Keratinocyte (primary cell): ENCODE measurements around the gene AP3D1. TPM values are rescaled to one million over a fixed set of nuclear protein-coding genes. Genes with fewer than 3 reads are reported as not detected.

Source experiments
- DNase-seq: peaks from one replicate; pipeline ENCODE4 v3.0.0-alpha.2; 2011; ENCODE audit warnings: low read depth, missing footprints, low spot score
- FAIRE-seq: peaks from 2 replicates; lab custom pipeline; 2011; peaks lifted over from hg19 to GRCh38; lab: Jason Lieb, UNC
- H2AFZ ChIP-seq: 2 replicates; pipeline ENCODE4 v1.6.0; 2012; ENCODE audit warnings: low read length, control low read depth, inconsistent platforms; ENCODE audit not compliant: control insufficient read depth
- H3K27ac ChIP-seq: 2 replicates; pipeline ENCODE4 v1.5.1; 2011; ENCODE audit warnings: low read length; ENCODE audit not compliant: control insufficient read depth, insufficient read depth
- H3K27me3 ChIP-seq: 3 replicates; pipeline ENCODE4 v1.6.0; 2011; ENCODE audit warnings: low read length; ENCODE audit not compliant: control insufficient read depth, insufficient read depth; ENCODE audit errors: extremely low read depth
- H3K36me3 ChIP-seq, 2 experiments: 2 replicates in 1 of 2; 3 replicates in 1 of 2; pipeline ENCODE4 v1.5.1; 2011; ENCODE audit warnings: low read length in 2 of 2, mild to moderate bottlenecking in 1 of 2; ENCODE audit not compliant: control insufficient read depth in 2 of 2, insufficient read depth in 2 of 2; ENCODE audit errors: extremely low read depth in 1 of 2
- H3K4me1 ChIP-seq: 3 replicates; pipeline ENCODE4 v1.5.1; 2011; ENCODE audit warnings: low read length; ENCODE audit not compliant: control insufficient read depth, insufficient read depth; ENCODE audit errors: extremely low read depth
- H3K4me2 ChIP-seq: 3 replicates; pipeline ENCODE4 v1.6.0; 2011; ENCODE audit warnings: low read depth, low read length; ENCODE audit not compliant: control insufficient read depth, insufficient read depth; ENCODE audit errors: extremely low read depth
- H3K4me3 ChIP-seq, 3 experiments: fragments of 200-600 bp in 1 of 3; sonication (generic) in 1 of 3; 2 replicates in 2 of 3; 3 replicates in 1 of 3; pipeline ENCODE4 v1.5.1; 2011 to 2016; ENCODE audit warnings: low read length in 3 of 3, mild to moderate bottlenecking in 3 of 3, control low read depth in 2 of 3, inconsistent platforms in 1 of 3, low read depth in 1 of 3, mixed read lengths in 1 of 3, mixed run types in 1 of 3, moderate library complexity in 1 of 3; ENCODE audit not compliant: control insufficient read depth in 2 of 3, insufficient read depth in 2 of 3; ENCODE audit errors: extremely low read depth in 1 of 3
- H3K79me2 ChIP-seq: 2 replicates; pipeline ENCODE4 v1.6.0; 2012; ENCODE audit warnings: low read length; ENCODE audit not compliant: control insufficient read depth, insufficient read depth
- H3K9ac ChIP-seq: 3 replicates; pipeline ENCODE4 v1.6.0; 2011; ENCODE audit warnings: low read length; ENCODE audit not compliant: control insufficient read depth, insufficient read depth; ENCODE audit errors: extremely low read depth
- H3K9me1 ChIP-seq: 3 replicates; pipeline ENCODE4 v1.6.0; 2011; ENCODE audit warnings: low read length; ENCODE audit not compliant: control insufficient read depth, insufficient read depth; ENCODE audit errors: extremely low read depth
- H3K9me3 ChIP-seq: 2 replicates; pipeline ENCODE4 v1.5.1; 2012; ENCODE audit warnings: low read depth, low read length; ENCODE audit not compliant: control insufficient read depth
- H4K20me1 ChIP-seq: 3 replicates; pipeline ENCODE4 v1.6.0; 2011; ENCODE audit warnings: low read length; ENCODE audit not compliant: control insufficient read depth, insufficient read depth; ENCODE audit errors: extremely low read depth
- CTCF ChIP-seq, 3 experiments: IDR thresholded peaks in 1 of 3; conservative IDR thresholded peaks in 1 of 3; optimal IDR thresholded peaks in 1 of 3; 2 replicates in 2 of 3; 3 replicates in 1 of 3; pipeline versions ENCODE3 to v1.5.1; 2011; ENCODE audit warnings: low read length in 3 of 3, mild to moderate bottlenecking in 3 of 3, moderate library complexity in 2 of 3, control low read depth in 1 of 3, inconsistent platforms in 1 of 3; ENCODE audit not compliant: insufficient read depth in 2 of 3; ENCODE audit errors: extremely low read depth in 1 of 3
- EZH2 ChIP-seq: IDR thresholded peaks from one replicate; pipeline ENCODE4 v1.6.1; 2012; ENCODE audit warnings: inconsistent platforms, mild to moderate bottlenecking, low read length, moderate library complexity
- dilution Hi-C: fragments of 300-500 bp; cut with MboI; formaldehyde crosslinking; loops from one replicate; pipeline ENCODE4 v1.7.0; 2020; ENCODE audit warnings: low sequenced_read_pairs; ENCODE audit not compliant: extremely low pct_ligation_motif_present
- polyA plus RNA-seq, 5 experiments: library from polyadenylated mRNA; depleted of rRNA in 3 of 5; stranded (reverse) in 3 of 5; stranded (forward) in 1 of 5; unstranded in 1 of 5; fragments of >200 nt; gene quantifications; 1 replicate in 1 of 5; 2 replicates in 3 of 5; 3 replicates in 1 of 5; pipeline versions ENCODE4 v1.2.1 to v1.2.3, GENCODE V29; 2011 to 2012; ENCODE audit warnings: missing spikeins in 2 of 5, low read depth in 1 of 5, low replicate concordance in 1 of 5

The AP3D1 gene
- polyA plus RNA-seq, 1 donor (not counting 4 experiments of a cell fraction or from before 2014, with no cell fraction given) = 56.1 TPM

- Histone ChIP-seq H3K4me3 (no peak overlapping the region), H3K9ac (no peak overlapping the region), H3K79me2 (peaks cover 79% of the 10 kb centered on the region), H3K4me1 (peaks cover 21% of the 10 kb centered on the region), H4K20me1 (peaks cover 35% of the 10 kb centered on the region), H2AFZ (no peak overlapping the region), H3K27ac (no peak overlapping the region), H3K36me3 (peaks cover 0 to 2% of the 10 kb centered on the region in 2 experiments), H3K4me2 (no peak overlapping the region), H3K27me3 (no peaks in the 10 kb centered on the region), H3K9me3 (no peaks in the 10 kb centered on the region), H3K9me1 (peaks cover 2% of the 10 kb centered on the region)
- FAIRE-seq (no peak), DNase-seq (no peak)
- no peak for TF ChIP-seq CTCF (optimal IDR thresholded peaks at IDR 0.05 in 1 of 3, IDR thresholded peaks at IDR 0.05 in 1 of 3, conservative IDR thresholded peaks at IDR 0.05 in 1 of 3; ENCODE audit: extremely low read depth in 1 of 3, insufficient read depth in 2 of 3, low read length in 3 of 3)
- no peak for TF ChIP-seq EZH2
- dilution Hi-C loops = no loop called here
These were observed 22.0 kb upstream of the AP3D1 start for GRCh38 chr19:2173388-2173766.

GRCh38 chr19:2171349-2172145 is 20.2 kb upstream of the AP3D1 start:
- no peak overlapping the region for H3K9ac ChIP-seq
- FAIRE-seq (no peak), DNase-seq (no peak)
- H3K4me2 ChIP-seq = no peak overlapping the region
- peaks cover 36% of the 10 kb centered on the region for H3K4me1 ChIP-seq
- no peaks in the 10 kb centered on the region for H3K27me3 ChIP-seq
- no peak overlapping the region for H2AFZ ChIP-seq
- H3K9me3 ChIP-seq = no peaks in the 10 kb centered on the region
- peaks cover 41% of the 10 kb centered on the region for H4K20me1 ChIP-seq
- H3K4me3 ChIP-seq = no peak overlapping the region
- peaks cover 4% of the 10 kb centered on the region for H3K9me1 ChIP-seq
- H3K79me2 ChIP-seq = peaks cover 83% of the 10 kb centered on the region
- peaks cover 0 to 5% of the 10 kb centered on the region in 2 experiments for H3K36me3 ChIP-seq
- no peak overlapping the region for H3K27ac ChIP-seq
- TF ChIP-seq CTCF (optimal IDR thresholded peaks at IDR 0.05 in 1 of 3, IDR thresholded peaks at IDR 0.05 in 1 of 3, conservative IDR thresholded peaks at IDR 0.05 in 1 of 3; ENCODE audit: extremely low read depth in 1 of 3, insufficient read depth in 2 of 3, low read length in 3 of 3) = no peak
- TF ChIP-seq EZH2 = no peak
- dilution Hi-C loops = no loop called here
